ENCODE results near the gene TBX10.
"Not testable (repeated sequence)": the region's sequence is repeated elsewhere in the genome, so short reads cannot be mapped to it uniquely, and the experiment has no call there.

TBX10 gene

GRCh38 chr11:67614730-67615714 lies 24.5 kb downstream of the TBX10 start:
- DNase-seq = no peak

GRCh38 chr11:67613960-67614715 lies 25.4 kb downstream of the TBX10 start:
- DNase-seq = no peak

- DNase-seq = no peak
These were observed 26.1 kb downstream of the TBX10 start for GRCh38 chr11:67613313-67613959.

GRCh38 chr11:67612751-67613150 lies 26.8 kb downstream of the TBX10 start:
- DNase-seq = no peak

GRCh38 chr11:67611704-67612587 lies 27.6 kb downstream of the TBX10 start:
- DNase-seq = no peak

- DNase-seq = no peak
These were observed 28.4 kb downstream of the TBX10 start for GRCh38 chr11:67611165-67611564.

- DNase-seq = no peak
These were observed 29.2 kb downstream of the TBX10 start for GRCh38 chr11:67610302-67610868.

GRCh38 chr11:67609316-67609715 lies 30.2 kb downstream of the TBX10 start:
- DNase-seq = no peak

- DNase-seq = no peak
These were observed 31.1 kb downstream of the TBX10 start for GRCh38 chr11:67608486-67608885.

GRCh38 chr11:67607507-67607906 lies 32.1 kb downstream of the TBX10 start:
- DNase-seq = no peak

- peak; percentile 82 for DNase-seq
These were observed 32.9 kb downstream of the TBX10 start, which contains the start of gene NDUFV1 for GRCh38 chr11:67606492-67607295. NDUFV1 (plus strand) TSS chr11:67606936; CDS start chr11:67607005, 69 bp downstream.

GRCh38 chr11:67606093-67606491 lies 33.5 kb downstream of the TBX10 start:
- no peak for DNase-seq

- DNase-seq = no peak
These were observed 34.1 kb downstream of the TBX10 start for GRCh38 chr11:67605231-67606011.

GRCh38 chr11:67604815-67605214 lies 34.7 kb downstream of the TBX10 start:
- DNase-seq = no peak

GRCh38 chr11:67604119-67604518 lies 35.4 kb downstream of the TBX10 start:
- DNase-seq = not testable (repeated sequence)

GRCh38 chr11:67601098-67601497 lies 38.5 kb downstream of the TBX10 start:
- no peak for DNase-seq

GRCh38 chr11:67600324-67601029 lies 39.1 kb downstream of the TBX10 start:
- DNase-seq = no peak

GRCh38 chr11:67599149-67599548 lies 40.4 kb downstream of the TBX10 start:
- DNase-seq = no peak

- not testable (repeated sequence) for DNase-seq
These were observed 41.6 kb downstream of the TBX10 start for GRCh38 chr11:67597963-67598362.

Measured in NCI-H1694 treated with DMSO at 0.1 percent for 48 hours (cell line).